NCI-H1105 treated with DMSO at 0.1 percent for 48 hours (cell line): ENCODE results near the gene SLC49A3.
"Not testable (repeated sequence)": the region's sequence is repeated elsewhere in the genome, so short reads cannot be mapped to it uniquely, and the experiment has no call there.

Source experiments
- DNase-seq: peaks from one replicate; lab custom pipeline; 2025; lab: John Stamatoyannopoulos, UW

The SLC49A3 gene

DNA sequence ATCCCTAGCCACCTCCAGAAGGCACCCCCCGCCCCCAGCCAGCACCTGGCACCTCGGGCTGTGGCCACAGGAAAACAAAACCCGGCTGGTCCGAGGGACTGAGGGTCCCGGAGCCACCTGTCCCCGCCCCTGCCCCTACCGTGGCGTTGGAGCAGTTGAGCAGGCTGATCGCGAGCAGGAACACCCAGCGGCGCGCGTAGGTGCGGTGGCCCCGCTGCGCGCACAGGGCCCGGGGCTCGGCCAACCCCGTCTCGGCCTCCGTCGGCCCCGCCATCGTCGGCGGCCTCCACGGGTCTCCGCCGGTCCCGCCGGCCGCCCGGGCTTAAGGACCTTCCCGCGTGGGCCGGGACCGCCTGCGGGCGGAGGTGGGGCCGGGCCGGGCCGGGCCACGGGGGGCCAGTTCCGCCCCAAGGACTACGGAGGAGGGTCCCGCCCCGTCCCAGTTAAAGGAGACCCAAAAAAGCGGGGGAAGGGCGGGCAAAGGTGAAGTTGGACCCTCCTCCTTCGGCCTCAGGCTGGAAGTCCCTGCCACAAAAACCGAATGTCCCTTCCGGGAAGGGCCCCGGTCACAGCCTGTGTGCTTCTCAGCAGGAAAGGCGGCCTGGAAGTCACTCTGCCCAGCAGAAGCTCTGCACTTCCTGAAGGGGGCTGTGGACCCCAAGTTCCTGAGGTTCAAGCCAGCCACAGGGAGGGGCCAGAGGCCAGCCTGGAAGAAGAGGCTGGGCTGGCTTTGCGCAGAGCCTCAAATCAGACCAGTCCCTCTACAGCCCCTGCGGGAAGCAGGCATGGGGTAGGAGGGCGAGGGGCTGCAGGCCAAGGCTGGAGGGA is at the start of gene SLC49A3:
Gene SLC49A3 (minus strand): TSS at position 298 of the 828 bp plus-strand sequence. CDS start 24 bp downstream, at position 274.
- no peak for DNase-seq

DNA sequence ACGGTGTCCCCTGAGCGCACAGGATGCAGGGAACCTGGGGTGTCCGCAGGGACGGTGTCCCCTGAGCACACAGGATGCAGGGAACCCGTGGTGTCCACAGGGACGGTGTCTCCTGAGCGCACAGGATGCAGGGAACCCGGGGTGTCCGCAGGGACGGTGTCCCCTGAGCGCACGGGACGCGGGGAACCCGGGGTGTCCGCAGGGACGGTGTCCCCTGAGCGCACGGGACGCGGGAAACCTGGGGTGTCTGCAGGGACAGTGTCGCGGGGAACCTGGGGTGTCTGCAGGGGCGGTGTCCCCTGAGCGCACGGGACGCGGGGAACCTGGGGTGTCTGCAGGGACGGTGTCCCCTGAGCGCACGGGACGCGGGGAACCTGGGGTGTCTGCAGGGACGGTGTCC is 47.6 kb upstream of the SLC49A3 start:
- DNase-seq: not testable (repeated sequence)

DNA sequence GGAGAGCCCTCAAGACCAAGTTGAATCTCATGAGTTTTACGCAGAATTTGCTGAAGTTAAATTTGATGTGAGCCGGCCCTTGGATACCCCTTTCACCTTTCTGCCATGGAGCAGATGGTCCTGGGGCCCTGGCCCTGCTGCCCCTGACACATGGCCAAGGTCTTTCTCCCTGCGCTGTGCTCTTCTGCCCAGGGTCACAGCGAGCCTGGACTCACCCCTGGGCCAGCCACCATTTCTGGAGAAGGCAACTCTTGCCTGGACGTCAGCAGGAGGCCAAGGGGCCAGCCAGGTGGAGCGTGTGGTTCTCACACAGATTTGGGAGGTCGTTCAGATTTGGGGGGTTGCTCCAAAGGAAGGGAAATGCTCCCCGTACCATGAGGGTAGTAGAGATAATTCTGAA is 46.6 kb upstream of the SLC49A3 start:
- no peak for DNase-seq

DNA sequence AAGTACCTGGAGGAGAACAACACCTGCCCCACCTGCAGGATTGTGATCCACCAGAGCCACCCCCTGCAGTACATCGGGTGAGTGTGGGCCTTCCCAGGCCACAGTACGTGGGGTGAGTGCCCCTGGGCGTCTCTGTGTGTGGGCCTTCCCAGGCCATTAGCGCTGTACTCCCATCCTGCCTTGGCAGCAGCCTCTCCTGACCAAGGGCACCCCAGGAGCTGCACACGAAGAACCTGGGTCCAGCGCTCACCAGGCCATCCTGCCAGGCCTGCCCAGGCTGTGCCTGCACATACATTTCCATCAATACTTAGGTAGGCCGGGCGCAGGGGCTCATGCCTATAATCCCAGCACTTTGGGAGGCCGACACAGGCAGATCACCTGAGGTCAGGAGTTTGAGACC is 46.0 kb upstream of the SLC49A3 start:
- DNase-seq: no peak

- DNase-seq: no peak
Measured at GRCh38 chr4:734075-734474, 45.1 kb upstream of the SLC49A3 start.

- DNase-seq: no peak
Measured at GRCh38 chr4:733631-733980, 44.7 kb upstream of the SLC49A3 start.

GRCh38 chr4:732911-733630 is 44.1 kb upstream of the SLC49A3 start:
- DNase-seq: no peak

DNA sequence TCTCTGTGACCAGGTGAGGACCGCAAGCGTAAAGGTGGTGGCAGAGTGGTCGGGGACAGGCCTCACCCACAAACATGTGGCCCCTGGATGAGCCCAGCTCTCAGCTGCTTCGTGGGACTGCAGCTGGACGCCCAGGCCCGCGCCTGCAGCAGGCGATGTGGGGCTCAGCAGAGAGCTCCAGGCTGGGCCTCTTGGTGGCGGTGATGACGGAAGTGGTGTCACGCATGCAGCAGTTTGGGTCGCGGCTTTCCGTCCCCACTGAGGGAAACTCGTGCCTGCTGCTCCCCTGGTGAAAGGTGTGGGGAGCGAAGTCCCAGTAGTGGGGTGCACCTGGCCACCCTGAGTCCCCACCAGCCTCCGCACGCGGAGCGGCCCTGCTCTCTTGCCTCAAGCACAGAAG is 43.5 kb upstream of the SLC49A3 start:
- no peak for DNase-seq

- DNase-seq: not testable (repeated sequence)
Measured at GRCh38 chr4:731954-732353, 43.0 kb upstream of the SLC49A3 start.

DNA sequence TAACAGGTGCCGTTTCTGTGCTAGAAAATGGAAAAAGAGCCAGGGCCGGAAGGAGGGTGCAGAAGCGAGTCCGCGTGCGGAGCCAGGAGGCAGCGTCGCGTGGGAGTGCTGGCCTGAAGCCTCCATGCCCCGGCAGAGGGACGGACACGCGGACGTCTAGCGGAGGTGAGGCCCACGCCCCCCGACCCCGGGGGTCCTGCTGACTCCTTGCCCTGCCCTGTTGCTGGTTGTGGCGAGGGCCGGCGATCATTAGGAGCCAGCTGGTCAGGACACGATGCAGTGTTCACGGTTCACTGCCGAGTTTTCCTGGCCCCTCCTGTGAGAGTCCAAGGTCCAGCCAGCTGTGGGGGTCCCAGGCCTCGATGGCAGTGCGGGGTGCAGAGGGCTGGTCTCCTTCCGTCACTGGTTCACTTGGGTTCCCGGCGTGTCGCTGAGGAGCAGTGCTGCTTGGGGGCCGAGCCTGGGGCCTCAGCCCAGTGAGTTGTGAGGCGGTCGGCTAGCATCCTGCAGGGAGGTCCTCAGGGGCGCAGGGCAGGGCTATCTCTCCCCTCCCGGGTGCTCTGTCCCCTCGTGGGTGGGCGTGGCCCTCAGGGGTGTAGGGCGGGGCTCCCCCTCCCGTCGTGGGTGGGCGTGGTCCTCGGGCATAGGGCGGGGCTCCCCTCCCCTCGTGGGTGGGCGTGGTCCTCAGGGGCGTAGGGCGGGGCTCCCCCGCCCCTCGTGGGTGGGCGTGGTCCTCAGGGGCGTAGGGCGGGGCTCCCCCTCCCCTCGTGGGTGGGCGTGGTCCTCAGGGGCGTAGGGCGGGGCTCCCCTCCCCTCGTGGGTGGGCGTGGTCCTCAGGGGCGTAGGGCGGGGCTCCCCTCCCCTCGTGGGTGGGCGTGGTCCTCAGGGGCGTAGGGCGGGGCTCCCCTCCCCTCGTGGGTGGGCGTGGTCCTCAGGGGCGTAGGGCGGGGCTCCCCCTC is 42.3 kb upstream of the SLC49A3 start:
- DNase-seq: not testable (repeated sequence)

DNA sequence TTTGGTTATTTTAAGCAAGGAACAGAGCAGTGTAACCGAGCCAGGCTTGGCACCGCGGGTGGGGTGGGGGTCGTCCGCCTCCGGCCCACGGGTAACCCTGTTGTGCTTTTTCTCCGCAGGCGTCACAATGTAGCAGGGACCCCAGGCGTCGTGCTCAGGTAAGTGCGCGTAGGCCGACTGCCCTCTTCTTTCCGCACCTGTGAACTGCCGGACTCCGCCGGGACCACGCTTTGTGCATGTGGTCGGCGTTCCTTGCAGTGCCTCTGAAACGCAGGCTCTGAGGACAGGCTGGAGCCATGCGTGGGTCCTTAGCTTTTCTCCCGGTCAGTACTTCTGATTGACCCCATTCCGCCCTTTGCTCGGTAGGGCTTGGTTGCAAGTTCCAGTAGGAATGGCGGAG is 41.6 kb upstream of the SLC49A3 start:
- DNase-seq: no peak

- DNase-seq: no peak
Measured at GRCh38 chr4:729336-730315, 40.7 kb upstream of the SLC49A3 start.

DNA sequence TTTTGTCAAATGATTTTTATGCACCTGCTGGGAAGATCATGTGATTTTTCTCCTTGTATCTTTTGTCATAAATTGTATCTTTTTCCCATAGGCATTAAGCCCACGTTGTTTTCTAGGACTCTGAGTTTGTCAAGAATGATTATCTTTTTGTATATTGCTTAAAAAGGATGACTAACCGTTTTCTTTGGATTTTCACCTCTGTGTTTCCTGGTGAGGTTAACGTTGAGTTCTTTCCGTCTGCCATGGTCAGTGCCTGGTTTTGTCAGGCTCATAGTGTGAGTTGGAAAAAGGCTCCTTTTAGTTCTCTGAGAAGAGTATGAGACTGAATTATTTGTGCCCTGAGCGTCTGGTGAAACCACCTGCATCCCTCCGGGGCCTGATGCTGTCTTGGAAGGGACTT is 38.6 kb upstream of the SLC49A3 start:
- no peak for DNase-seq

DNA sequence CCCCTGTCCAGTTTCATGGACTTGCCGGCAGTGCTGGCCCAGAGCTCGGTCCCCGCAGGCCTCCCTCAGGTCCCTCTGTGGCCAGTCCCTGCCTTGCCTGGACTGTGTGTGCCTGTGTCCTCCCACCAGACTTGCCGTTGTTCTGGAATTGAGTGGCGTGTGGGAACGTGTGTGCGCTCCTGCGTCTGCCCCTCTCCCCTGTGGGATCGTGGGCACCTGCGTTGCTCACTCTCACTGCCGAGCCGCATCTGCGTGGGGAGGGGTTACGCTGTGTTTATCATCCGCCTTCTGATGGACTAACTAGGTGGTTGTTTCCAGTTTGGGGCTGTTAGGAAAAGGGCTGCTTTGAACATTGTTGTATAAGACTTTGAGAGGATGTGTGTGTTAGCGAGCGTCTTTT is 37.9 kb upstream of the SLC49A3 start:
- no peak for DNase-seq

DNA sequence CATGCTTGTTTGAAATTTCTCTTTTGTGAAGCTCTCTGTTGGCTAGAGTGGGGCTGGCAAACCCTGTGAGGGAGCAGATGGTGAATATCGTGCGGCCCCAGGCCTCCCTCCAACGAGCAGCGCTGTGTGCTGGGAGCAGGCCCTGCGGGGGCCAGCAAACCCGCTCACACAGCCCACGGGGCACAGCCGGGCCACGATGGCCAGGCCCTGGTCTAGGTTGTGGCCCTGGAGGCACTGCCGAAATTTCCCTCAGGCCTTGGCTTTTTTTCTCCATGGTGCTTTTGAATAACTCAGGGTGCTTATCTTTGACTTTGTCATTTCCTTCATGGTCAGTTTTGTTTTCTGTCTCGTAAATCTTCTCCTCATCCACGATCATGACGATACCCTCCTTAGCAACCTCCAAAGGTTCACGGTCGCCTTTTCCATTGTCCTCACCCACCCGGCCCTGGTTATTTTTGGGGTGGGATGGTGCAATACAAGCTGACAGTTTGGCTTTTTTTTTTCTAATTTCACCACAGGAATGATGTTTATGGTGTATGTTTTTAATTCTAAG is 37.4 kb upstream of the SLC49A3 start:
- DNase-seq: no peak

GRCh38 chr4:725391-726234 is 36.7 kb upstream of the SLC49A3 start:
- DNase-seq: no peak

GRCh38 chr4:723751-724530 is 35.0 kb upstream of the SLC49A3 start:
- no peak for DNase-seq

GRCh38 chr4:722851-723360 is 34.0 kb upstream of the SLC49A3 start:
- DNase-seq: no peak
